ENCODE measurements around the gene PPP2R2B.
A peak's percentile ranks its signal among the peaks of the same experiment; 100 is the strongest.

DNA sequence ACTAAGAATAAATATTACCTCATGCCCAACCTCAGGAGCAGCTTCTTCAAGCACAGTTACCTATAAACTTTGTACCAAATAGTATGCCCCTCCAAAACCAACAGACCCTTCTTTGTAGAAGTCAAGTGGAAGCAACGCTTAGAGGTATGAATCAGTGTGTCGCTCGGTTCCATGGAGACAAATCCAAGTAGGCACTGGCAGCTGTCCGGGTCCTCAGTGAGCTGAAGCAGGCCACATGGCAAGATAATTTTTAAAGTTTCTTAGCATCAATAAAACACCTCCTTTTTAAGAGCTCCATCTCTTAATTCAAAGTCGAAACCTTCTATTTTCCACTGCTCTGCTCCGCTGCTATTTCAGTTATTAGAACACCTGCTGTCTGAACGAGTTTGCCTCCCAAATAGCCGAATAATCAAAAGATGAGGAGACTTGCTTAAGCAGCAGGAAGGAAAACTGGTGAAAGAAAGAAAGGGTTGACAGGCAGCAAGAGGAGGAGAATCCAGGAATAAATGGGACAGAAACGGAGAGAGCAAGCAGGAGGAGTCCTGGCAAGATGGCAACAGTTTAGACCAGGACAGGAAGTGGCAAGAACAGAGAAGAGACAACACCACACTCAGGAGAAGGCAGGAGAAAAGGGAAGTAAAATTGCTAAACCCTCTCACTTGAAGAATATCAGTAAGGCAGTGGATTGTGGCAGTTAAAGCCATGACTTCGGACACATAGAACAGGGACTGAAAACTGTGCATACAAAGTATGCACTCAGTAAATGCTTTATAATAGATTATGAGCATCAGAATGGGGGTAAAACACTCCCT, 65.0 kb downstream of the PPP2R2B start:
- TF ChIP-seq, protein P1, sequence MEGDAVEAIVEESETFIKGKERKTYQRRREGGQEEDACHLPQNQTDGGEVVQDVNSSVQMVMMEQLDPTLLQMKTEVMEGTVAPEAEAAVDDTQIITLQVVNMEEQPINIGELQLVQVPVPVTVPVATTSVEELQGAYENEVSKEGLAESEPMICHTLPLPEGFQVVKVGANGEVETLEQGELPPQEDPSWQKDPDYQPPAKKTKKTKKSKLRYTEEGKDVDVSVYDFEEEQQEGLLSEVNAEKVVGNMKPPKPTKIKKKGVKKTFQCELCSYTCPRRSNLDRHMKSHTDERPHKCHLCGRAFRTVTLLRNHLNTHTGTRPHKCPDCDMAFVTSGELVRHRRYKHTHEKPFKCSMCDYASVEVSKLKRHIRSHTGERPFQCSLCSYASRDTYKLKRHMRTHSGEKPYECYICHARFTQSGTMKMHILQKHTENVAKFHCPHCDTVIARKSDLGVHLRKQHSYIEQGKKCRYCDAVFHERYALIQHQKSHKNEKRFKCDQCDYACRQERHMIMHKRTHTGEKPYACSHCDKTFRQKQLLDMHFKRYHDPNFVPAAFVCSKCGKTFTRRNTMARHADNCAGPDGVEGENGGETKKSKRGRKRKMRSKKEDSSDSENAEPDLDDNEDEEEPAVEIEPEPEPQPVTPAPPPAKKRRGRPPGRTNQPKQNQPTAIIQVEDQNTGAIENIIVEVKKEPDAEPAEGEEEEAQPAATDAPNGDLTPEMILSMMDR (IDR thresholded peaks at IDR 0.05; ENCODE audit: insufficient read depth, low read length), result no peak
- TF ChIP-seq POLR2AphosphoS5 (IDR thresholded peaks at IDR 0.05; ENCODE audit: low read depth), result peak; percentile 71
- TF ChIP-seq, protein P2, sequence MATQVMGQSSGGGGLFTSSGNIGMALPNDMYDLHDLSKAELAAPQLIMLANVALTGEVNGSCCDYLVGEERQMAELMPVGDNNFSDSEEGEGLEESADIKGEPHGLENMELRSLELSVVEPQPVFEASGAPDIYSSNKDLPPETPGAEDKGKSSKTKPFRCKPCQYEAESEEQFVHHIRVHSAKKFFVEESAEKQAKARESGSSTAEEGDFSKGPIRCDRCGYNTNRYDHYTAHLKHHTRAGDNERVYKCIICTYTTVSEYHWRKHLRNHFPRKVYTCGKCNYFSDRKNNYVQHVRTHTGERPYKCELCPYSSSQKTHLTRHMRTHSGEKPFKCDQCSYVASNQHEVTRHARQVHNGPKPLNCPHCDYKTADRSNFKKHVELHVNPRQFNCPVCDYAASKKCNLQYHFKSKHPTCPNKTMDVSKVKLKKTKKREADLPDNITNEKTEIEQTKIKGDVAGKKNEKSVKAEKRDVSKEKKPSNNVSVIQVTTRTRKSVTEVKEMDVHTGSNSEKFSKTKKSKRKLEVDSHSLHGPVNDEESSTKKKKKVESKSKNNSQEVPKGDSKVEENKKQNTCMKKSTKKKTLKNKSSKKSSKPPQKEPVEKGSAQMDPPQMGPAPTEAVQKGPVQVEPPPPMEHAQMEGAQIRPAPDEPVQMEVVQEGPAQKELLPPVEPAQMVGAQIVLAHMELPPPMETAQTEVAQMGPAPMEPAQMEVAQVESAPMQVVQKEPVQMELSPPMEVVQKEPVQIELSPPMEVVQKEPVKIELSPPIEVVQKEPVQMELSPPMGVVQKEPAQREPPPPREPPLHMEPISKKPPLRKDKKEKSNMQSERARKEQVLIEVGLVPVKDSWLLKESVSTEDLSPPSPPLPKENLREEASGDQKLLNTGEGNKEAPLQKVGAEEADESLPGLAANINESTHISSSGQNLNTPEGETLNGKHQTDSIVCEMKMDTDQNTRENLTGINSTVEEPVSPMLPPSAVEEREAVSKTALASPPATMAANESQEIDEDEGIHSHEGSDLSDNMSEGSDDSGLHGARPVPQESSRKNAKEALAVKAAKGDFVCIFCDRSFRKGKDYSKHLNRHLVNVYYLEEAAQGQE (IDR thresholded peaks at IDR 0.05; ENCODE audit: insufficient replicate concordance, low read depth), result no peak
- peak; percentile 89 for TF ChIP-seq SPI1 (IDR thresholded peaks at IDR 0.05; ENCODE audit: borderline replicate concordance, low read depth)
- TF ChIP-seq GABPA (IDR thresholded peaks at IDR 0.05; ENCODE audit: low read depth), result peak; percentile 46; the same call in 1 of the 2 replicates
